ENCODE measurements around the gene TMEM256.

GRCh38 chr17:7396147-7396546, 7.8 kb downstream of the TMEM256 start:
- TF ChIP-seq POLR2A (IDR thresholded peaks at IDR 0.05; ENCODE audit: low read depth, low read length): no peak
- no peak for TF ChIP-seq POLR2AphosphoS5 (IDR thresholded peaks at IDR 0.05; ENCODE audit: low read depth, low read length)
- TF ChIP-seq TAF1 (IDR thresholded peaks at IDR 0.05; ENCODE audit: borderline replicate concordance, low read depth, low read length): no peak

All from GM12892 (cell line).